D341Med (cell line): Measurements from ENCODE around the gene TACC2.
"Not testable (repeated sequence)": the region's sequence is repeated elsewhere in the genome, so short reads cannot be mapped to it uniquely, and the experiment has no call there.

Experiments
- DNase-seq: peaks from one replicate; pipeline ENCODE4 v3.0.0; 2012; ENCODE audit warnings: low spot score

The TACC2 gene

DNA sequence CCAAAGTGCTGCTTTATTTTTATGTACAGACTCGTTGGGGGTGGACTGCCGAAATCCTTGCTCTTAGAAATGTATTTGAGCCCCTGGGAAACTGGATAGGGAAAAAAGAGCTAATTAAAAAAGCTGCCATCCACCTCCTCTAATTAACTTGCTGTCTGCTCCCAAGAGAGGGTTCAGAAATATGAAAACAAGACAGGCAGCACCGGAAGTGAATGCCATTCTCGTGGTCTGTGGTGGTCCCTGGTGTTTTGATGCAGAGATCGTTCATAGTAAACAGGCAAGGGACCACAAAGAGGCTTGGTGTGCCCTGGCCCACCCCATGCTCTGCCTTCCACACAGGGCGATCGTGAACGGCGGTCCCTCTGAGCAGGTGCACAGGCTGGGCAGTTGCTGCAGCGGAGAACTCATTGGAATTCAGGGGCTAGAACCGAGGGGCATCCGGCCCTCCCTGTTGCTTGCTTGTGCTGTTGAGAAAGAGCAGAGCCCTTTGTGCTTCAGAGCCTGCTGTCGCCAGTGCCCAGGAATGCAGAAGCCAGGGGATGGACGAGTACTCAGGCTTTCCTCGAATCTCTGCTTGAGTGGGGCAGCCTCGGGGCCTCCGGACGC lies 203.1 kb downstream of the TACC2 start:
- DNase-seq = no peak

DNA sequence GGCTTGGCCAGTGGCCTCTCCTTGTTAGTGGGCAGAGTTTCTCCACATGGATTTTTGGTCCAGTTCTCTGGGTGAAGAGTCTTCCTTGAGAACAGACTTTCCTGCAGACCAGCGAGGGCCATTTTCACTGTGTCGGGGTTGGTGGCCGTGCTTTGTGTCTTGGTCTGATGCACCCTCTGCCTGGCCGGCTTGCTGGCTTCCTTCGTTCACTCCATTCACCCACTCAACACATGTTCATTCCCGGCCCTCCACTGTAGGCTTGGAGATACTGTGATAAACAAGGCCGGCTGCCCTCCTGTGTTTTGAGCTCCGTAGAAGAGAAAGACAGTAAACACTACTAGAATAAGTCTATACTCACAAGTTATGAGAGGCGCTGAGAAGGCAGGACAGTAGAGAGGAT lies 205.3 kb downstream of the TACC2 start:
- DNase-seq = no peak

- no peak for DNase-seq
Measured at GRCh38 chr10:122196218-122196617, 207.3 kb downstream of the TACC2 start.

- DNase-seq = no peak
Measured at GRCh38 chr10:122197611-122198222, 208.8 kb downstream of the TACC2 start.

DNA sequence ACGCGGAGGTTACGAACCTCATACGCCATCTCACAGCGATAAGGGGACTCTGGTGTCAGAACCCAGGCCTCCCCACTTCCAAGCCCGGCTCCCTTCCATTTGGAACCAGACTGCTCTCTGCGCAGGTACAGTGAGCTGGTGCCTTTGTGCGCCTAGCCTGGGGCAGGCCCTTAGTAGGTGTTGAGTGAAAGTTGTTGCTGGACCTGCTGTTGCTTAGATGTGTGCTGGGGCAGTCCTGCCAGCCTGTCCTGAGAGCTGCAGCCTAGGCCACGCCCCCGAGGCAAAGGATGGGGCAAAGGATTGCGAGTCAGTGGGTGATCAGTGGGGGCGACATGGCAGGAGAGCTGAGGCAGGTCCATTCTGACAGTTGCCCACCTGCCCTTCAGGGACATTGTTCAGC lies 209.7 kb downstream of the TACC2 start:
- no peak for DNase-seq

DNA sequence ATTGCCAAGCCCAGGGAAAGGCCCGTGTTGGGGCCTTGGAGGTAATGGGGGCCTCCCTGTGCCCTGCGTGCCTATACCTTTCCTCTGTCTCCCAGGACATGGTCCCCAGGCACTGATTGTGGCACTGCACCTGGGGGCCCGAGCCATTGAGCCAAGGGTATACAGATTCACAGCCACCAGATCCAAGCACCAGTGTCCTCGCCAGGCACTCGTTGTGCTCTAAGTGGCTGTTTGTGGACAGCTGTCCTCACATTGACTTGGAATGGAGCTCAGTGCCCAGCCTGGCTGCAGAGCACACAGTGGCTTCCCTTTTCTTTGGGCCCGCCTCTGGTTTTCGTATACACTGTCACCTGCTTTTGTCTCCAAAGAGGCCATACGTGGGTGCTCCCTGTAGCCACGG lies 210.1 kb downstream of the TACC2 start:
- no peak for DNase-seq

DNA sequence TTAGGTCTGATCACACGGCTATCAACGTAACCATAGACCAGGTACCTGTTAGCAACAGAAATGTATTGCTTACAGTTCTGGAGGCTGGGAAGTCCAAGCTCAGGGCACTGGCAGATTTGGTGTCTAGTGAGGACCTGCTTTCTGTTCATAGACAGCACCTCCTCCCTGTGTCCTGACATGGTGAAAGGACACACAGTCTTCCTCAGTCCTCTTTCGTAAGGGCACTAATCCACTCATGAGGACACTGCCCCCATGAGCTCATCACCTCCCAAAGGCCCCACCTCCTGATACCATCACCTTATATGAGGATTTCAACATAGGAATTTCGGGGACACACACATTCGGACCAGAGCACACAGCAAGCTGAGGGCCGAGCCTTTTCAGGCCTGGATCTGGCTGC lies 210.7 kb downstream of the TACC2 start:
- DNase-seq = no peak

DNA sequence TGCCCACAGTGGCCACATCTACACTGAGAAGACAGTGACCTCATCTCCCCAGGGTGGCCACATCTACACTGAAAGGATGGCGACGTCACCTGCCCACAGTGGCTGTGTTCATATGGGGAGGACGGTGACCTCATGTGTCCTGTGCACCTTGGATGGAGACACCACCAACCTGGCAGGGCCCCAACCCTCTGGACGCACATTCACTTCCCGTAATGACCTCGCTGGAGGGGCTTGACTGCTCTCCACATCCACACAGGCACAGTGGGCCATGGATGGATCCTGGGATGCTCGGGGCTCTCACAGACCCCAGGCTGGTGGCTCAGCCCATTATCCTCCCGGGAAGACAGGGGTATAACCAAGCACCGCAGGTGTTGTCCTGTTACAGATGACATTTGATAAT lies 212.4 kb downstream of the TACC2 start:
- no peak for DNase-seq

GRCh38 chr10:122203180-122203579 lies 214.2 kb downstream of the TACC2 start:
- DNase-seq = not testable (repeated sequence)

DNA sequence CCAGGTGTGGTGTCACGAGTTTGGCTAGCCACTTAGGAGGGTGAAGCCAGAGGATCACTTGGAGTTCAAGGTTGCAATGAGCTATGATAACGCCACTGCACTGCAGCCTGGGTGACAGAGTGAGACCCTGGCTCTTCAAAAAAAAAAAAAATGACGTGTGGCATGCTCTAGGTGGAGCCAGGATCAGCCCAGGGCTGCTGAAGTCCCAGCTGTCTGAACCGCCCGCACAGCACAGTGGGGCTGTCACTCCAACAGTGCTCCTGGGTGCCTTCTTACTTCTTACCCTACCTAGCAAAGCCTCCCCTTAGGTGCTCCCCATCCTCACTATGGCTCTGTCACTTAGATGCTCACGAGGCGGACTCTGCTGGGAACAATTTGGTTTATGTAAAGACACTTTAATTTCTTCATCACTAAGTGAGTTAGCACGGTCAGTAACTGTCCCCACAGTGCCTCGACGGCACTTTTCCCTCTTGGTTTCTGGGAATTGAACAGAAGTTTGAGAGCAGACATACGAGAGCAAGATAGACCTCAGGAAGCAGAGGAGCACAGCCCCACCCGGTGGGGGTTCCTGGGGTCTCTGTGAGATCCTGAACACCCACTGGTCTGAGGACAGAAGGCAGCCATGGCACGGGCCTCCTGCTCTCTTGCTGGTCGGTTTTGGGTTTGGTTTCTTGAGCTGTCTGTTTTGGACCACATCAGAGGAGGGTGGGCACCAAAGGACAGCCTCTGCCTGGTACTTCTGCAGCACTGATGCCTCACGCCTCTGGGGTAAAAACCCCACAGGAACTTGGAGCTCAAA lies 215.9 kb downstream of the TACC2 start:
- DNase-seq = no peak

GRCh38 chr10:122206471-122207065 lies 217.6 kb downstream of the TACC2 start:
- no peak for DNase-seq

DNA sequence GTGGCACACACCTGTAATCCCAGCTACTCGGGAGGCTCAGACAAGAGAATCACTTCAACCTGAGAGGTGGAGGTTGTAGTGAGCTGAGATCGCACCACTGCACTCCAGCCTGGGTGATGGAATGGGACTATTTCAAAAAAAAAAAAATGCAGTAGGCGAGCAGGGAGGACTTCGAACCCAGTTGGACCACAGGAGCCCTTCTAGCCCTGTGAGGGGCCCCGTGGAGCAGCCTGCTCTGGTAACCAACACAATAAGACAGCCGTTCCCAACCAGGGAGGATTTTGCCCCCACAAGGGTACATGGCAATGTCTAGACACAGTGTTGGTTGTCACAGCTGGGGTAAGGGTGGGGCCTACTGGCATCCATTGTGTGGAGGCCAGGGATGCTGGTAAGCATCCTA lies 218.2 kb downstream of the TACC2 start:
- no peak for DNase-seq

DNA sequence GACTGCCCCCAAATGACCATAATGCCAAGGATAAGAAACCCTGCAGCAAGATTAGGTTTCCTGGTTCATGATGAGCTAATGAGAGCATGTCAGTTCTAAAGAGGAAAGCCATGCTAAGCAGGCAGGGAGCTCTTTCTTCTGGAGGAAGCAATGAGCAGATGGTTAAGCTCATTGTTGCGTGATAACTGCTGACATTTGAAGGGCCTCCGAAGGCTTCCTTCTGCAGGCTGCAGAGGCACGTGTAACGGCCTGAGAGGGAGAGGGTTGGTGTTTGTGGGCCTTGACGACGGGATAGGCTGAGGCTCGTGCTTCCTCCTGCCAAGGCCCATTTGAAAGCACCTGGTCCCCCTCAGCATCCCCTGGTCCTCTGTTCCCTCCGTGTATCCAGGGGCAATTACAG lies 218.6 kb downstream of the TACC2 start:
- no peak for DNase-seq

- DNase-seq = no peak
Measured at GRCh38 chr10:122208571-122209430, 219.8 kb downstream of the TACC2 start.

DNA sequence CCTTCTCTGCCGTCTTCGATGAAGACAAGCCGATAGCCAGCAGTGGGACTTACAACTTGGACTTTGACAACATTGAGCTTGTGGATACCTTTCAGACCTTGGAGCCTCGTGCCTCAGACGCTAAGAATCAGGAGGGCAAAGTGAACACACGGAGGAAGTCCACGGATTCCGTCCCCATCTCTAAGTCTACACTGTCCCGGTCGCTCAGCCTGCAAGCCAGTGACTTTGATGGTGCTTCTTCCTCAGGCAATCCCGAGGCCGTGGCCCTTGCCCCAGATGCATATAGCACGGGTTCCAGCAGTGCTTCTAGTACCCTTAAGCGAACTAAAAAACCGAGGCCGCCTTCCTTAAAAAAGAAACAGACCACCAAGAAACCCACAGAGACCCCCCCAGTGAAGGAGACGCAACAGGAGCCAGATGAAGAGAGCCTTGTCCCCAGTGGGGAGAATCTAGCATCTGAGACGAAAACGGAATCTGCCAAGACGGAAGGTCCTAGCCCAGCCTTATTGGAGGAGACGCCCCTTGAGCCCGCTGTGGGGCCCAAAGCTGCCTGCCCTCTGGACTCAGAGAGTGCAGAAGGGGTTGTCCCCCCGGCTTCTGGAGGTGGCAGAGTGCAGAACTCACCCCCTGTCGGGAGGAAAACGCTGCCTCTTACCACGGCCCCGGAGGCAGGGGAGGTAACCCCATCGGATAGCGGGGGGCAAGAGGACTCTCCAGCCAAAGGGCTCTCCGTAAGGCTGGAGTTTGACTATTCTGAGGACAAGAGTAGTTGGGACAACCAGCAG lies 221.7 kb downstream of the TACC2 start:
- no peak for DNase-seq

GRCh38 chr10:122213364-122213763 lies 224.4 kb downstream of the TACC2 start:
- DNase-seq = no peak

GRCh38 chr10:122213766-122214165 lies 224.8 kb downstream of the TACC2 start:
- DNase-seq = no peak

- DNase-seq = no peak
Measured at GRCh38 chr10:122216047-122216446, 227.1 kb downstream of the TACC2 start.

GRCh38 chr10:122219340-122219739 lies 230.4 kb downstream of the TACC2 start:
- no peak for DNase-seq

GRCh38 chr10:122220736-122221135 lies 231.8 kb downstream of the TACC2 start:
- DNase-seq = no peak

- DNase-seq = no peak
Measured at GRCh38 chr10:122221958-122222357, 233.0 kb downstream of the TACC2 start.
